PFSK-1 (cell line): ENCODE measurements around the gene EIF4G1.
A peak's percentile ranks its signal among the peaks of the same experiment; 100 is the strongest.

Experiments used
- FOXP2 ChIP-seq: optimal IDR thresholded peaks from 2 replicates; pipeline ENCODE3; 2011; ENCODE audit warnings: borderline replicate concordance, control low read depth, inconsistent platforms; ENCODE audit not compliant: insufficient read depth; ENCODE audit errors: extremely low read length, extremely low read depth
- POLR2AphosphoS5 ChIP-seq: IDR thresholded peaks from 2 replicates; pipeline ENCODE4 v1.6.1; 2012; ENCODE audit warnings: low read depth, mild to moderate bottlenecking, control low read depth, low read length, moderate library complexity
- REST ChIP-seq, 2 experiments: IDR thresholded peaks; 2 replicates each; pipeline versions ENCODE4 v1.6.1 to v1.8.0; 2011 to 2012; ENCODE audit warnings: low read depth in 2 of 2, low read length in 2 of 2, control low read depth in 1 of 2, inconsistent platforms in 1 of 2, mild to moderate bottlenecking in 1 of 2, moderate library complexity in 1 of 2; ENCODE audit not compliant: insufficient read depth in 1 of 2
- SIN3A ChIP-seq: IDR thresholded peaks from 2 replicates; pipeline ENCODE4 v1.6.1; 2012; ENCODE audit warnings: mild to moderate bottlenecking, low read length, moderate library complexity, borderline replicate concordance; ENCODE audit not compliant: insufficient read depth
- TAF1 ChIP-seq: IDR thresholded peaks from 2 replicates; pipeline ENCODE4 v1.6.1; 2012; ENCODE audit warnings: low read length, control low read depth, borderline replicate concordance; ENCODE audit not compliant: insufficient read depth

EIF4G1 gene

GRCh38 chr3:184358124-184358767, 43.8 kb downstream of the EIF4G1 start:
- TF ChIP-seq FOXP2 = no peak

GRCh38 chr3:184358921-184359350, 44.5 kb downstream of the EIF4G1 start:
- TF ChIP-seq REST (IDR thresholded peaks at IDR 0.05; ENCODE audit: insufficient read depth in 1 of 2, low read depth in 2 of 2, low read length in 2 of 2) (no peak), SIN3A (no peak), FOXP2 (no peak), TAF1 (no peak), POLR2AphosphoS5 (no peak)

GRCh38 chr3:184359610-184360009, 45.2 kb downstream of the EIF4G1 start:
- no peak for TF ChIP-seq TAF1
- TF ChIP-seq FOXP2 = no peak
- TF ChIP-seq REST (IDR thresholded peaks at IDR 0.05; ENCODE audit: insufficient read depth in 1 of 2, low read depth in 2 of 2, low read length in 2 of 2) = no peak
- TF ChIP-seq POLR2AphosphoS5 = no peak
- TF ChIP-seq SIN3A = no peak

GRCh38 chr3:184360070-184360928, 45.9 kb downstream of the EIF4G1 start:
- TF ChIP-seq POLR2AphosphoS5 (no peak), SIN3A (no peak), FOXP2 (no peak), TAF1 (no peak), REST (IDR thresholded peaks at IDR 0.05; ENCODE audit: insufficient read depth in 1 of 2, low read depth in 2 of 2, low read length in 2 of 2) (no peak)

- TF ChIP-seq SIN3A (no peak), FOXP2 (no peak)
Measured at GRCh38 chr3:184360929-184361531, 46.6 kb downstream of the EIF4G1 start.

GRCh38 chr3:184361532-184361931, 47.1 kb downstream of the EIF4G1 start, which contains the start of the genes CLCN2 and POLR2H:
Gene CLCN2, minus strand, starts transcription at chr3:184361605. Its CDS starts 126 bp downstream, at chr3:184361479.
Gene POLR2H, plus strand, starts transcription at chr3:184361710. Its CDS starts 1,783 bp downstream, at chr3:184363493.
- TF ChIP-seq REST (IDR thresholded peaks at IDR 0.05; ENCODE audit: insufficient read depth in 1 of 2, low read depth in 2 of 2, low read length in 2 of 2) (0 out of 4 replicates have a peak, but pooled peaks of 1 of the 2 experiments have one; percentile 25), FOXP2 (no peak), POLR2AphosphoS5 (0 out of 2 replicates have a peak, but pooled peaks have one; percentile 8), TAF1 (0 out of 2 replicates have a peak, but pooled peaks have one; percentile 31), SIN3A (no peak)
